H1 (cell line): ENCODE data around the gene MEX3C. TPM values are rescaled to one million over a fixed set of nuclear protein-coding genes. Genes with fewer than 3 reads are reported as not detected.

Experiments
- CTCF ChIA-PET: fragments of 300-600 bp; sonication (Branson Sonifier 250); formaldehyde crosslinking; loops from one replicate; lab custom pipeline; 2021; ENCODE audit not compliant: partially characterized antibody; lab: Charles Lee
- POLR2A ChIA-PET: fragments of 300-600 bp; sonication (Branson Sonifier 250); formaldehyde crosslinking; loops from one replicate; lab custom pipeline; 2021; ENCODE audit warnings: inconsistent platforms; ENCODE audit not compliant: partially characterized antibody; lab: Charles Lee
- DNase-seq, 2 experiments: peaks; one replicate each; pipeline versions ENCODE4 v3.0.0 to v3.0.0-alpha.2; 2010 to 2022; ENCODE audit warnings: low spot score in 2 of 2, low read depth in 1 of 2, mixed read lengths in 1 of 2
- FAIRE-seq: peaks from 2 replicates; lab custom pipeline; 2011; peaks lifted over from hg19 to GRCh38; lab: Jason Lieb, UNC
- H2AFZ ChIP-seq: 2 replicates; pipeline ENCODE4 v1.8.1; 2012; ENCODE audit warnings: low read length, inconsistent platforms
- H2AK5ac ChIP-seq: 2 replicates; pipeline ENCODE4 v1.6.1; 2013; ENCODE audit warnings: low read depth, low read length
- H2BK120ac ChIP-seq: replicated peaks from 2 replicates; pipeline ENCODE3; 2013; ENCODE audit warnings: low read depth, low read length, inconsistent platforms
- H2BK12ac ChIP-seq: 2 replicates; pipeline ENCODE4 v1.6.1; 2013; ENCODE audit warnings: low read depth, low read length
- H2BK15ac ChIP-seq: 2 replicates; pipeline ENCODE4 v1.6.1; 2013; ENCODE audit warnings: low read length
- H2BK20ac ChIP-seq: 2 replicates; pipeline ENCODE4 v1.6.1; 2013; ENCODE audit warnings: low read length
- H2BK5ac ChIP-seq: 2 replicates; pipeline ENCODE4 v1.6.1; 2013; ENCODE audit warnings: low read depth, low read length
- H3K14ac ChIP-seq: 2 replicates; pipeline ENCODE4 v1.6.1; 2013; ENCODE audit warnings: inconsistent platforms; ENCODE audit not compliant: insufficient read length
- H3K18ac ChIP-seq: 2 replicates; pipeline ENCODE4 v1.6.1; 2013; ENCODE audit warnings: low read length; ENCODE audit errors: extremely low read depth
- H3K23ac ChIP-seq: 2 replicates; pipeline ENCODE4 v1.6.1; 2013; ENCODE audit warnings: inconsistent platforms; ENCODE audit not compliant: insufficient read length
- H3K23me2 ChIP-seq: 2 replicates; pipeline ENCODE4 v1.6.1; 2013; ENCODE audit warnings: low read depth, low read length
- H3K27ac ChIP-seq: 2 replicates; pipeline ENCODE4 v1.6.1; 2011; ENCODE audit warnings: low read depth, low read length, inconsistent platforms
- H3K27me3 ChIP-seq, 4 experiments: replicated peaks in 1 of 4; 1 replicate in 1 of 4; 2 replicates in 3 of 4; pipeline versions ENCODE4 v1.6.1 to v1.8.1; 2011 to 2013; ENCODE audit warnings: low read length in 3 of 4, mild to moderate bottlenecking in 3 of 4, inconsistent platforms in 2 of 4, mixed read lengths in 2 of 4, moderate library complexity in 1 of 4; ENCODE audit not compliant: control insufficient read depth in 3 of 4, insufficient read depth in 3 of 4; ENCODE audit errors: extremely low read depth in 1 of 4
- H3K36me3 ChIP-seq, 4 experiments: 2 replicates each; pipeline versions ENCODE4 v1.6.1 to v1.8.1; 2011 to 2013; ENCODE audit warnings: mild to moderate bottlenecking in 4 of 4, low read length in 3 of 4, moderate library complexity in 2 of 4, control low read depth in 1 of 4, inconsistent platforms in 1 of 4; ENCODE audit not compliant: insufficient read depth in 4 of 4, control insufficient read depth in 2 of 4
- H3K4ac ChIP-seq: replicated peaks from 2 replicates; pipeline ENCODE3; 2013; ENCODE audit warnings: low read length, low read depth, mixed read lengths, inconsistent platforms; ENCODE audit not compliant: insufficient read length
- H3K4me1 ChIP-seq, 4 experiments: replicated peaks in 1 of 4; 1 replicate in 1 of 4; 2 replicates in 3 of 4; pipeline versions ENCODE4 v1.6.1 to v1.8.1; 2011 to 2013; ENCODE audit warnings: low read length in 3 of 4, inconsistent platforms in 2 of 4, mixed read lengths in 1 of 4; ENCODE audit not compliant: insufficient read depth in 4 of 4, control insufficient read depth in 3 of 4
- H3K4me2 ChIP-seq, 2 experiments: 2 replicates each; pipeline versions ENCODE4 v1.6.1 to v1.8.1; 2011 to 2013; ENCODE audit warnings: low read depth in 2 of 2, low read length in 2 of 2, control low read depth in 1 of 2, inconsistent platforms in 1 of 2, mild to moderate bottlenecking in 1 of 2; ENCODE audit not compliant: insufficient read depth in 1 of 2
- H3K4me3 ChIP-seq, 4 experiments: fragments of 200-600, 300-600 bp in 1 of 4; sonication (generic), shearing (Covaris generic), sonication (Bioruptor Twin) in 1 of 4; 2 replicates each; pipeline versions ENCODE4 v1.5.1 to v1.8.1; 2011 to 2016; ENCODE audit warnings: low read length in 4 of 4, low read depth in 3 of 4, control low read depth in 2 of 4, inconsistent platforms in 2 of 4, mild to moderate bottlenecking in 2 of 4, mixed read lengths in 1 of 4, moderate library complexity in 1 of 4; ENCODE audit not compliant: insufficient read depth in 2 of 4; ENCODE audit errors: extremely low read depth in 1 of 4
- H3K56ac ChIP-seq: replicated peaks from 2 replicates; pipeline ENCODE3; 2013; ENCODE audit warnings: low read depth, mild to moderate bottlenecking, mixed read lengths, low read length, inconsistent platforms; ENCODE audit not compliant: insufficient read length
- H3K79me1 ChIP-seq: 2 replicates; pipeline ENCODE4 v1.6.1; 2013; ENCODE audit warnings: low read depth, low read length, control low read depth
- H3K79me2 ChIP-seq, 2 experiments: 2 replicates each; pipeline versions ENCODE4 v1.6.1 to v1.8.1; 2012 to 2013; ENCODE audit warnings: low read length in 2 of 2, mild to moderate bottlenecking in 2 of 2, inconsistent platforms in 1 of 2; ENCODE audit not compliant: insufficient read depth in 2 of 2, control insufficient read depth in 1 of 2
- H3K9ac ChIP-seq, 4 experiments: replicated peaks in 1 of 4; 1 replicate in 1 of 4; 2 replicates in 3 of 4; pipeline versions ENCODE4 v1.6.1 to v1.8.1; 2011 to 2013; ENCODE audit warnings: low read depth in 3 of 4, low read length in 3 of 4, control low read depth in 2 of 4, mild to moderate bottlenecking in 2 of 4, moderate library complexity in 2 of 4, inconsistent platforms in 1 of 4; ENCODE audit errors: extremely low read depth in 1 of 4
- H3K9me3 ChIP-seq, 2 experiments: 2 replicates each; pipeline versions ENCODE4 v1.6.1 to v1.8.1; 2012 to 2013; ENCODE audit warnings: mild to moderate bottlenecking in 2 of 2, moderate library complexity in 2 of 2, control low read depth in 1 of 2, inconsistent platforms in 1 of 2, low read depth in 1 of 2, low read length in 1 of 2, mixed read lengths in 1 of 2; ENCODE audit not compliant: insufficient read depth in 2 of 2
- H4K20me1 ChIP-seq, 2 experiments: replicated peaks in 1 of 2; 2 replicates each; pipeline versions ENCODE3 to v1.8.1; 2011 to 2013; ENCODE audit warnings: inconsistent platforms in 2 of 2, low read length in 2 of 2, mild to moderate bottlenecking in 1 of 2; ENCODE audit not compliant: insufficient read depth in 2 of 2, control insufficient read depth in 1 of 2
- H4K5ac ChIP-seq: 2 replicates; pipeline ENCODE4 v1.6.1; 2013; ENCODE audit warnings: low read length, low read depth, mixed read lengths, inconsistent platforms; ENCODE audit not compliant: insufficient read length
- H4K8ac ChIP-seq: 2 replicates; pipeline ENCODE4 v1.8.0; 2013; ENCODE audit warnings: mild to moderate bottlenecking, moderate library complexity, low read length, inconsistent platforms; ENCODE audit not compliant: insufficient read depth; ENCODE audit errors: extremely low read depth
- H4K91ac ChIP-seq: replicated peaks from 2 replicates; pipeline ENCODE3; 2013; ENCODE audit warnings: low read length, mixed read lengths, inconsistent platforms; ENCODE audit not compliant: insufficient read length
- HDAC2 ChIP-seq, 2 experiments: fragments of 300-600 bp in 1 of 2; sonication (generic) in 1 of 2; IDR thresholded peaks; 2 replicates each; pipeline ENCODE4 v1.6.1; 2011 to 2012; ENCODE audit warnings: low read depth in 2 of 2, low read length in 2 of 2, mild to moderate bottlenecking in 2 of 2, moderate library complexity in 2 of 2, borderline replicate concordance in 1 of 2, inconsistent platforms in 1 of 2
- HDAC6 ChIP-seq: IDR thresholded peaks from one replicate; pipeline ENCODE4 v1.7.1; 2012; ENCODE audit warnings: low read depth, mild to moderate bottlenecking, inconsistent platforms, low read length, moderate library complexity
- MAFK ChIP-seq: IDR thresholded peaks from 2 replicates; pipeline ENCODE4 v1.6.1; 2012; ENCODE audit warnings: low read depth, mild to moderate bottlenecking, improper control_type of control experiment, low read length
- POLR2A ChIP-seq, 2 experiments: IDR thresholded peaks; 1 replicate in 1 of 2; 2 replicates in 1 of 2; pipeline ENCODE4 v1.6.1; 2011; ENCODE audit warnings: low read depth in 2 of 2, low read length in 2 of 2, mild to moderate bottlenecking in 2 of 2; ENCODE audit errors: control extremely low read depth in 1 of 2
- POU5F1 ChIP-seq: IDR thresholded peaks from 2 replicates; pipeline ENCODE4 v1.6.1; 2011; ENCODE audit warnings: low read depth, mild to moderate bottlenecking, low read length, moderate library complexity
- SIN3A ChIP-seq, 2 experiments: IDR thresholded peaks in 1 of 2; conservative IDR thresholded peaks in 1 of 2; 2 replicates each; pipeline ENCODE4 v1.6.1; 2011 to 2012; ENCODE audit warnings: low read length in 2 of 2, improper control_type of control experiment in 1 of 2, low read depth in 1 of 2, mild to moderate bottlenecking in 1 of 2
- SIX5 ChIP-seq: IDR thresholded peaks from 2 replicates; pipeline ENCODE4 v1.6.1; 2011; ENCODE audit warnings: mild to moderate bottlenecking, low read depth, low read length
- YY1 ChIP-seq: IDR thresholded peaks from 2 replicates; pipeline ENCODE4 v1.6.1; 2011; ENCODE audit warnings: low read depth, mild to moderate bottlenecking, low read length
- WGBS, 2 experiments: shearing (Covaris generic) in 1 of 2; methylation state at CpG; one replicate each; pipeline versions ENCODE4 v1.1.6 to v1.1.7; 2013 to 2015; ENCODE audit warnings: low lambda C conversion rate in 2 of 2, mixed read lengths in 2 of 2, inconsistent platforms in 1 of 2, low coverage in 1 of 2, missing lambda C conversion rate in 1 of 2; ENCODE audit not compliant: insufficient replicate concordance in 2 of 2, insufficient coverage in 1 of 2, insufficient read length in 1 of 2; ENCODE audit errors: extremely low coverage in 1 of 2, missing lambda C conversion rate in 1 of 2; 5-methylcytosine and 5-hydroxymethylcytosine counted together
- polyA plus RNA-seq, 7 experiments: library from polyadenylated mRNA; depleted of rRNA in 3 of 7; stranded (reverse) in 5 of 7; unstranded in 2 of 7; fragments of >200 nt in 5 of 7; fragments of 200-250 nt in 2 of 7; gene quantifications; 1 replicate in 5 of 7; 2 replicates in 1 of 7; 4 replicates in 1 of 7; pipeline versions ENCODE4 v1.2.1 to v1.2.3, GENCODE V29; 2011 to 2013; ENCODE audit warnings: missing spikeins in 2 of 7, mixed read lengths in 2 of 7
- total RNA-seq: library from RNA; stranded (reverse); fragmentation: NEBNext Ultra II Directional; extraction: Animal tissue kit (Norgen Biotek cat#: 25700); gene quantifications from 2 replicates; pipeline ENCODE4 v1.2.1, GENCODE V29; 2021
- TF ChIP-seq, protein P1 (sequence below): IDR thresholded peaks from 2 replicates; pipeline ENCODE4 v1.6.1; 2012; ENCODE audit warnings: low read length, inconsistent platforms
- TF ChIP-seq, protein P2 (sequence below): IDR thresholded peaks from 2 replicates; pipeline ENCODE4 v1.6.1; 2012; ENCODE audit warnings: inconsistent platforms
- TF ChIP-seq, protein P3 (sequence below): IDR thresholded peaks from 2 replicates; pipeline ENCODE4 v1.6.1; 2012; ENCODE audit warnings: inconsistent platforms

MEX3C gene
- total and polyA plus RNA-seq, 2 of the 8 experiments (the other 6 are each of a cell fraction or from before 2014, with no cell fraction given) = 48.2 to 103 TPM

DNA sequence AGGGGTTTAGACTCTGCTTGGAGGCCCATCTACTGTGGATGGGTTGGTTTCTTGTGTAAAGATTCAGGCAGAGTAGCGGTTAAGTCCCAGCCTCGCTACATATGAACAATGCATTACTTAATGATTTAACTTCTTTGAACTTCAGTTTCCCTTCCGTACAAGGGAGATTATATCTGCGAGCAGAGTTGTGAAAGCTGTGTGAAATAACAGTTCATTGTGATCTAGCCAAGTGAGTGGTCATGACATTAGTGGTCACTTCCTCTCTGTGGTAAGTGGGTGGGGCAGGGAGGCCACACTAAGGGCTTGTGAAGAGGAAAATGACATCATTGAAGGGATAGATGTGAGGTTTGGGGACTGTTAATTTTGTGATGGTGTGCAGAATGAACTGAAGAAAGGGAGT is 14.1 kb upstream of the MEX3C start:
- Histone ChIP-seq H3K27ac (no peak overlapping the region), H3K79me2 (no peaks in the 10 kb centered on the region), H3K36me3 (no peaks in the 10 kb centered on the region), H3K14ac (no peak overlapping the region), H3K79me1 (no peaks in the 10 kb centered on the region), H3K56ac (no peak overlapping the region), H3K18ac (no peak overlapping the region), H2BK120ac (no peak overlapping the region), H3K23ac (no peak overlapping the region), H4K8ac (no peak overlapping the region), H3K27me3 (no peaks in the 10 kb centered on the region), H3K4me3 (no peak overlapping the region), H2BK20ac (no peak overlapping the region), H4K91ac (no peak overlapping the region), H2AFZ (no peak overlapping the region), H3K9ac (no peak overlapping the region), H3K4ac (no peak overlapping the region), H2BK5ac (no peak overlapping the region), H3K4me1 (no peaks in the 10 kb centered on the region; a peak in 1 of 7 replicates), H2AK5ac (no peak overlapping the region), H4K5ac (no peak overlapping the region), H2BK15ac (no peak overlapping the region), H3K23me2 (0 out of 2 replicates have a peak, but pooled peaks cover 2% of the 10 kb centered on the region), H2BK12ac (no peak overlapping the region), H4K20me1 (no peaks in the 10 kb centered on the region), H3K4me2 (no peak overlapping the region), H3K9me3 (no peaks in the 10 kb centered on the region)
- DNase-seq = no peak
- ChIA-PET POLR2A (no interaction called here), CTCF (interaction anchor here (1.2 to 1.3 kb wide), 2 partner anchors 13 to 76 kb away, joined by 3 read pairs; no protein-coding TSS in a partner anchor)
- no peak for FAIRE-seq
- 95% methylated on average over 4 of the region's 4 CpGs; no CpG with 5 or more reads in 1 of the 2 experiments for WGBS, 2 experiments
- no peak for TF ChIP-seq SIX5
- no peak for TF ChIP-seq SIN3A (conservative IDR thresholded peaks at IDR 0.05 in 1 of 2, IDR thresholded peaks at IDR 0.05 in 1 of 2; ENCODE audit: low read depth in 1 of 2, low read length in 2 of 2)
- no peak for TF ChIP-seq POU5F1
- no peak for TF ChIP-seq MAFK
- TF ChIP-seq, protein P1, sequence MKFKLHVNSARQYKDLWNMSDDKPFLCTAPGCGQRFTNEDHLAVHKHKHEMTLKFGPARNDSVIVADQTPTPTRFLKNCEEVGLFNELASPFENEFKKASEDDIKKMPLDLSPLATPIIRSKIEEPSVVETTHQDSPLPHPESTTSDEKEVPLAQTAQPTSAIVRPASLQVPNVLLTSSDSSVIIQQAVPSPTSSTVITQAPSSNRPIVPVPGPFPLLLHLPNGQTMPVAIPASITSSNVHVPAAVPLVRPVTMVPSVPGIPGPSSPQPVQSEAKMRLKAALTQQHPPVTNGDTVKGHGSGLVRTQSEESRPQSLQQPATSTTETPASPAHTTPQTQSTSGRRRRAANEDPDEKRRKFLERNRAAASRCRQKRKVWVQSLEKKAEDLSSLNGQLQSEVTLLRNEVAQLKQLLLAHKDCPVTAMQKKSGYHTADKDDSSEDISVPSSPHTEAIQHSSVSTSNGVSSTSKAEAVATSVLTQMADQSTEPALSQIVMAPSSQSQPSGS = no peak
- TF ChIP-seq, protein P2, sequence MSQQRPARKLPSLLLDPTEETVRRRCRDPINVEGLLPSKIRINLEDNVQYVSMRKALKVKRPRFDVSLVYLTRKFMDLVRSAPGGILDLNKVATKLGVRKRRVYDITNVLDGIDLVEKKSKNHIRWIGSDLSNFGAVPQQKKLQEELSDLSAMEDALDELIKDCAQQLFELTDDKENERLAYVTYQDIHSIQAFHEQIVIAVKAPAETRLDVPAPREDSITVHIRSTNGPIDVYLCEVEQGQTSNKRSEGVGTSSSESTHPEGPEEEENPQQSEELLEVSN = no peak
- TF ChIP-seq YY1 = no peak
- no peak for TF ChIP-seq POLR2A (IDR thresholded peaks at IDR 0.05; ENCODE audit: control extremely low read depth in 1 of 2, low read depth in 2 of 2, low read length in 2 of 2)
- no peak for TF ChIP-seq HDAC6
- TF ChIP-seq, protein P3, sequence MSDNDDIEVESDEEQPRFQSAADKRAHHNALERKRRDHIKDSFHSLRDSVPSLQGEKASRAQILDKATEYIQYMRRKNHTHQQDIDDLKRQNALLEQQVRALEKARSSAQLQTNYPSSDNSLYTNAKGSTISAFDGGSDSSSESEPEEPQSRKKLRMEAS = no peak
- TF ChIP-seq HDAC2 (IDR thresholded peaks at IDR 0.05; ENCODE audit: borderline replicate concordance in 1 of 2, low read depth in 2 of 2, low read length in 2 of 2) = no peak
